IPS-18c (cell line): ENCODE data around the gene APPL2.

Source experiments
- H3K4me3 ChIP-seq: 2 replicates; pipeline ENCODE4 v1.7.0; 2013; ENCODE audit warnings: low read depth, mild to moderate bottlenecking, low read length, moderate library complexity; ENCODE audit not compliant: insufficient read depth
- H3K9me3 ChIP-seq: one replicate; pipeline ENCODE4 v1.6.1; 2013; ENCODE audit warnings: mild to moderate bottlenecking, low read length, moderate library complexity; ENCODE audit not compliant: control insufficient read depth, insufficient read depth

The APPL2 gene

DNA sequence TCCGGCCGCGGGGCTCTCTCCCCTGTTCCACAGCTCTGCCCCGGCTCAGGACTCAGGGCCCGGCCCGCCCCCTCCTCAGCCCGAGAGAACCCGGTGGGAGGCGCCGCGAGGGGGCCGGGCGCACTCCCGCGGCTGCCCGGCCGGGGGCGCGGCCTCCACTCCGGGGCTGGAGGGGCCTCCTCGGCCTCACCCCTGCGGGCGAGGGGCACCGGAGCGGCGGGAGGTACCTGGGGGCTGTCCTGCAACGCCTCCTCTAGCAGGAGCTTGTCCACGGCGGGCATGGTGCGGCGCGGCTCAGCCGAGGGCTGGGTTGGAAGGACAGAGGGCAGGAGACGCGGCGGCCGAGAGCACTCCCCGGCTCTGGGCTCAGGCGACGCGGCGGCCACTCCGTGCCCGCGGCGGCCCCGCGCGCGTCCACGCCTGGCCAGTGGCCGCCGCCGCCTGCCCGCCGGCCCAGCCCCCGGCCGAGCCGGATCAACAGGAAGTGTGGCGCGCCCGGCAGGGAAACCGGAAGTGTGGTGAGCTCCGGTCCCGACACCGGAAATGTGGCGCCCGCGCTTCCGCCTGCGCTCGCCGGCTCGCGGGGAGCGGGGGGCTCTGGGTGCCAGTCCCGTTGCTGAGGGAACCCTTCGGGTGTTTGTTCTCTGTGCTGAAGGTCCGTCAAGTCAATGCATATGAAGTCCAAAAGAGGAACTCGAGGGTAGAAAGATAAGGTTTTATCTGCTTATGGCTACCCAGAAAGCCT, at the start of gene APPL2:
TSS of gene APPL2 (minus strand) at position 443 of the 745 bp plus-strand sequence. CDS start at position 281, 162 bp downstream.
- Histone ChIP-seq H3K9me3 (no peaks in the 10 kb centered on the region), H3K4me3 (peak within 1 kb of the TSS; percentile 78)

DNA sequence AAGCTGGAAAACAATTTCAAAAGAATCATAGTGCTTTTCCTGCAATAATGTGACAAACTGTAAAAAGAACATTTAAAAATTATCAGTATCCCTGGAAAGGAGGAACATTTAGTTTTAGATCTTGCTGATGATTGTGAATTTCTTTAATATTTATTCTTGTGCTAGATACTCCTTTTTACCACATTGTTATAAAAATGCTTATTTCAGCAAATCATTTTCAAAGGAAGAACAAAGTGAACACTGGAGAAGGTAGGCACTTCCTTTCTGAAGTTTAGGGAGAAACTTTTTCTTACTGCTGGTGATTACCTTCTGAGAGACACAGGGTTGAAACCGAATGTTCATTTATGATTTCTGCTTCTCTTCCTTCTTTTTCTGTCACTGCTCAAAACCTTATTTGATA, 49.4 kb upstream of the APPL2 start:
- Histone ChIP-seq H3K9me3 (peaks cover 2% of the 10 kb centered on the region), H3K4me3 (no peak overlapping the region)

GRCh38 chr12:105281694-105282049, 45.7 kb upstream of the APPL2 start:
- H3K9me3 ChIP-seq = no peaks in the 10 kb centered on the region
- no peak overlapping the region for H3K4me3 ChIP-seq

DNA sequence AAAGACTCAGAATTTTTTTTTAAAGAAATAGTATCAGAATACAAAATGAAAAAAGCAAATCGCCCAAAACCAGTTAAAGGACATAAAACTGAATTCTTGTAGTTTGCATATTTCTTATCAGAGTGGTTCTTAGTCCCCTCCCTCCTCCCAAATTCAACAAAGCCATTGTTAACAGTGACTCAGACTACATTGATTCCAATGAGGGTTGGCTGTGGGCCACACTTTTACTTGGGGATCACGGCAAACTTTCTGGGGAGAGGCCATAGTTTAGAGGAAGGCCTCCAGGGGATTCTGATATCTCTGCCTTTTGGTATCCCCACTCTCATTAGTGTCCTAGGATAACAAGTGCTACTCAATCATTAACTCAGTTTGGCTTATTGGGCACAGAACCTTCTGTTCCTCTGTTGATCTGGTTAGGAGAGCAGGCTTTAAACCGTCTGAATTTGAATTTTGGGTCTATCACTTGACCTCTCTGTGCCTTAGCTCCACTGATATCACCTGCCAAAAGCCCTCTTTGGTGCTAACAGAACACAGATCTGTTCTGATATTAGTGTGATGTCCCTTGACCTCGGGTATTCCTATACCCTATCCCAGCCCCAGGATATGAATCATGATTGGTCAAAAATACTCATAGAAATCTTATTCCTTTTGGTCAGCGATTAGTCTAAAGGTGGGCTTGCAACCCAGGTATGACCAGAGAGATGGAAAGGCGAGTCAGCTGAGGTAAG, 45.2 kb upstream of the APPL2 start:
- H3K9me3 ChIP-seq = no peaks in the 10 kb centered on the region
- H3K4me3 ChIP-seq = no peak overlapping the region

DNA sequence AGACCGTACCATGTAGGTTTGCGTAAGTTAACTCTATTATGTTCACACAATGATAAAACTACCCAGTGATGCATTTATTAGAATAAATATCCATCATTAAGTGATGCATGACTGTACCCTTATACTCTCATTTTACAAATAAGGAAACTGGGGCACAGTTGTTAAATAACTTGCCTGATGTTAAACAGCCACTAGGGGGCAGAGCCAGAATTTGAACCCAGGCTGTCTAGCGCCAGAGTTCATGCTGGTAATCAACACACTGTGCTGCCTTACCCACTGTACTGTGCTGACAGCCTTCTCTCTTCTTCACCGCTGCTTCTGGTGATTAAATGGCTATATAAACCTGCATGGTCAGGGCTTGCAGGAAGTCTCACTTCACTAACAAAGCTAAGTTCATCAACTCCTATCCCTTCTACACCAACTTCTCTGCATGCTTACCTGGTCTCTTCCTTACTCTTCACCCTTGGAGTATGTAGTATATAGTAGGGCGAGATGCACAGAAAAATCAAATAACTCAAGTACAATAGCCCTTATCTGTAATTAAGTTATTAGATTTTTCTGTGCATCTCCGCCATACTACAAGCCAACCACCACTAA, 43.6 kb upstream of the APPL2 start:
- no peaks in the 10 kb centered on the region for H3K9me3 ChIP-seq
- no peak overlapping the region for H3K4me3 ChIP-seq

GRCh38 chr12:105278043-105278697, 42.2 kb upstream of the APPL2 start:
- Histone ChIP-seq H3K4me3 (no peak overlapping the region), H3K9me3 (no peaks in the 10 kb centered on the region)

- H3K4me3 ChIP-seq = no peak overlapping the region
- no peaks in the 10 kb centered on the region for H3K9me3 ChIP-seq
Measured at GRCh38 chr12:105275997-105276733, 40.2 kb upstream of the APPL2 start.

DNA sequence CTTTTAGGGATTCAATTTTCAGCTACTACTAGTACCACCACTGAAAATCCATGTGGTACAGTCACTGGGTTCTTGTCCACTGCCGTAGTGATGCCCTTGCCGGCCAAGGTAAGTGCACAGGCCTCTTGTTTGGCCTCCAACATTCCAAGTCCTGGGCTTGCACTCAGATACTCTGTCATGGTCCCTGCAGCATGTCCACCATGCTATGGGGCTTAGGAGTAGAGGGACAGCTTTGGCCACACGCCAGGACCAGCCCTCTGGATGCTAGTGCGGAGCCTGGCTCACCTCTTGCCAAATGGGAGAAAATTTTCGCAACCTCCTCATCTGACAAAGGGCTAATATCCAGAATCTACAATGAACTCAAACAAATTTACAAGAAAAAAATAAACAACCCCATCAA, 38.6 kb upstream of the APPL2 start:
- Histone ChIP-seq H3K4me3 (no peak overlapping the region), H3K9me3 (no peaks in the 10 kb centered on the region)

- Histone ChIP-seq H3K9me3 (no peaks in the 10 kb centered on the region), H3K4me3 (no peak overlapping the region)
Measured at GRCh38 chr12:105273601-105274000, 37.6 kb upstream of the APPL2 start.

DNA sequence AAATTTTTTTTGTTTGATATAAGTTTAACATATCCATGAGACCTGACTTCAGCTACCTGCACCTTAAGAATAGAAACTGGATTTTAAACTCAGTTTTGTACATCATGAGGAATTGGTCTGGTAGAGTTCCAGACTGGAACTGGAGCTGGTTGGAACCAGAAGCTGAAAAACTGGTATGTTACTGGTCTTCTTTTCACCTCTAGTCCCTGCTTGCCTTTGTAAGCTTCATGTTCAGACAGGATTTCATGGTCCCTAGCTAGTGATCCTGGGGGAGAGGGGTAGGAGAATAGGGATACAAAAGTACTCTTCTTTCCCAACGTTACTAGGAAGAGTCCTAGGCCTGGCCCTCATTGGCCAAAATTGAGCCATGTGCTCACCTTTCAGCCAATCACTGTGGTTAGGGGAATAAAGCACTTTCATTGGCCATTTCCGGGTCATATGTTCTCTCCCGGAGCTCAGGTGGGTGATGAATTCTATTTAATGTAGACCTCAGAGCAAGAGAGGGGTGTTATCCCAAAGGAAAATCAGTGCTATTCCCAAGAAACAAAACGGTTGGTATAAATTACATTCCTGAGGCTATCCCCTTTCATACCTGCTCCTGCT, 36.9 kb upstream of the APPL2 start:
- no peaks in the 10 kb centered on the region for H3K9me3 ChIP-seq
- H3K4me3 ChIP-seq = no peak overlapping the region

- no peak overlapping the region for H3K4me3 ChIP-seq
Measured at GRCh38 chr12:105272152-105272551, 36.2 kb upstream of the APPL2 start.

DNA sequence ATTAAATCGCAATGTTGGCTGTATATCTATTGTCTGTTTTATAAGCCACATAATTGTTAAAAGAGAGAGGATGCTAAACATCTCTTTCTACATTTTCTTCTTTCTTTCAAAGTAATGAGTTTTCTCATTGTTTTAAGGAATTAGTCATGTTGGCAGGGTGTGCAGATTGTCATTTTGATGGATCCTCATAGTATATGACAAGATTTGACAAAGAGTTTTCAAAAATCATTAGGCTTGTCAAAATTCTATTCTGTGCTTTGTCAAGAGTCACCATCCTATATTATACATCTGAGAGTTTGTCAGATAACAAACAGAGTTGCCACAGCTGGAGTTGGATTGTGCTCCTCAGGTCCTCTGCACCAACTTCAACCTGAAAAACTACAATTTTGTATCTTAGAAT, 35.4 kb upstream of the APPL2 start:
- no peak overlapping the region for H3K4me3 ChIP-seq
- H3K9me3 ChIP-seq = no peaks in the 10 kb centered on the region

More at GRCh38 chr12:105272152-105272551, 36.2 kb upstream of the APPL2 start:
- H3K9me3 ChIP-seq = no peaks in the 10 kb centered on the region

DNA sequence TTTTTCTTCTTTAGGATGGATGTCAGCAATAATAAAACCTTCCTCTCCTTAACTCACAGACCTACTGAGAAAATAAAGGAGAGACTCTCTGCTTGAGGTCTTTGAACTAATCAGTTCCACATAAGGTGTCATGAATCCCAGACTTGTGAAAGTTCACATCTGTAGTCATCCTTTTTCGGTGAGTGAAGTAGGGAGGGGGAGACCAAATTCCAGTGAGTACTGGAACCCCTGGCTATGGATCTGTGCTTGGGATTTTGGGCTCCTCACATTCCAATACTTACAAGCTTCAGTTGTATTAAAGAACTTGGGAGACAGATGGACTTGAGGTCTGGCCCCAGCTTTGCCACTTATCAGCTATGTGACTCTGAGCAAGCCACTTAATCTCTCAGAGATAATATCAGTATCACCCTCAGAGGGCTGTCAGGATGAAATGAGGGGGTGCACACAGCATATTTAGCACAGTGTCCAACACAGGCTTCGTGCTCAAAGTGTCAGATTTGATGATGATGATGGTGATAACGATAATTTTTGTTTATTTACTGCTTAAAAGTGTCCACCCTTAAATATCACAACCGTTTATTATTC, 34.8 kb upstream of the APPL2 start:
- Histone ChIP-seq H3K9me3 (no peaks in the 10 kb centered on the region), H3K4me3 (no peak overlapping the region)

- H3K9me3 ChIP-seq = no peaks in the 10 kb centered on the region
- no peak overlapping the region for H3K4me3 ChIP-seq
Measured at GRCh38 chr12:105267711-105268110, 31.7 kb upstream of the APPL2 start.

DNA sequence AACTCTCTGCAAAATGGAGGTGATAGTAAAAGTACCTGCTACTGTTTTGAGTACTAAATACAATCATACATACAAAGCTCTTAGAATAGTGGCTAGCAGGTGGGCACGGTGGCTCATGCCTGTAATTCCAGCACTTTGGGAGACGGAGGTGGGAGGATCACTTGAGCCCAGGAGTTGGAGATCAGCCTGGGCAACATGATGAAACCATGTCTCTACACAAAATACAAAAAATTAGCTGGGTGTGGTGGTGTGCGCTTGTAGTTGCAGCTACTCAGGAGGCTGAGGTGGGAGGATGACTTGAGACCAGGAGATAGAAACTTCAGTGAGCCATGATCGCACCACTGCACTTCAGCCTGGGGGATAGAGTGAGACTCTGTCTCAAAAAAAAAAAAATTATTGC, 28.8 kb upstream of the APPL2 start:
- no peaks in the 10 kb centered on the region for H3K9me3 ChIP-seq
- H3K4me3 ChIP-seq = no peak overlapping the region

DNA sequence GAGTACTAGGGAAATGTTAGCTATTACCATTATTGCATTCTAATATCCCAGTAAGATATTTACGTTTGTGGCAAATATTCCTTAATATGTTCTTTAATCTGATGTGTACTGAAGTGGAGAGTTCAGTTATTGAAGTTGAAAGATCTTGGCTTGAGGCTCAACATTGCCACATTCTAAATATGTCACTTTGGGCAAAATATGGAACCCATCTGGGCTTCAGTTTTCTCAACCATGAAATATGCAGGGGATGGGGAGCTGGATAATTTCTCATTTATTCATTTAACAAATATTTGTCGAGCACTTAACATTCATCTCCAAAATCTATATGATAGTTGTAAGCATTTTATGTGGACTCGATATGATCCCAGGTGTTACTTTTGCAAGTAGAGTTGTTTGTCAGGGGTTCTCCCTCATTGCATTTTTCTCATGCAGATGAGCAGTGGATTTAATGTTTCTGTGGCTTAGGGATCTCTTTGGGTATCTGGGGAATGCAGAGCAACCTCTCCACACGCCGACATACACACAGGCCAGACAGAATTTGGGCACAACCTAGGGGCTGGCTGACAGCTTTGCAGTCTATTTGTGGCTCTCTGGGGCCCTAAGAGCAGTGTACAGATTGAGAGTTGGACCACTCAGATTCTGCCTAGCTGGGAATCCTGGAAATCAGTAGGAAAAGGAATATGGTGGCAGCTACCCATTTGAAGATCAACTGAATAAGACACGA, 26.6 kb upstream of the APPL2 start:
- Histone ChIP-seq H3K4me3 (no peak overlapping the region), H3K9me3 (no peaks in the 10 kb centered on the region)
